PC-9 (cell line): ENCODE measurements around the gene ARHGEF37. TPM values are rescaled to one million over a fixed set of nuclear protein-coding genes. Genes with fewer than 3 reads are reported as not detected.

Source experiments
- BruUV-seq: library from RNA; stranded (reverse); fragments of 400-500 nt; replicated peaks from 2 replicates; lab custom pipeline; 2021; lab: Mats Ljungman, UMichigan
- CTCF ChIA-PET: fragments of 300-600 bp; sonication (Branson Sonifier 250); formaldehyde crosslinking; loops from one replicate; lab custom pipeline; 2022; ENCODE audit warnings: antibody characterized with exemption; lab: Charles Lee
- POLR2A ChIA-PET: fragments of 300-600 bp; sonication (Branson Sonifier 250); formaldehyde crosslinking; loops from one replicate; lab custom pipeline; 2022; ENCODE audit warnings: antibody characterized with exemption; ENCODE audit not compliant: unreplicated experiment; lab: Charles Lee
- DNase-seq, 2 experiments: peaks; one replicate each; pipeline versions ENCODE4 v3.0.0 to v3.0.0-alpha.2; 2015 to 2022; ENCODE audit warnings: mixed read lengths in 1 of 2
- H2AFZ ChIP-seq: fragments of 200-600 bp; sonication (generic); 2 replicates; pipeline ENCODE4 v1.8.1; 2017; ENCODE audit warnings: antibody characterized with exemption
- H3F3A ChIP-seq: fragments of 200-600 bp; sonication (generic); 2 replicates; pipeline ENCODE4 v1.8.1; 2017; ENCODE audit warnings: antibody characterized with exemption, mild to moderate bottlenecking, low read depth; ENCODE audit not compliant: insufficient read depth
- H3K27ac ChIP-seq: fragments of 200-600 bp; sonication (generic); 2 replicates; pipeline ENCODE4 v1.6.1; 2016; ENCODE audit warnings: mixed run types
- H3K27me3 ChIP-seq: fragments of 200-600 bp; sonication (generic); 2 replicates; pipeline ENCODE4 v1.6.1; 2016; ENCODE audit warnings: low read depth, mixed run types; ENCODE audit not compliant: insufficient read depth
- H3K36me3 ChIP-seq: fragments of 200-600 bp; sonication (generic); 2 replicates; pipeline ENCODE4 v1.6.1; 2016; ENCODE audit warnings: low read depth, mixed run types
- H3K4me1 ChIP-seq: fragments of 200-600 bp; sonication (generic); replicated peaks from 2 replicates; pipeline ENCODE4 v1.6.1; 2016; ENCODE audit warnings: mixed run types; ENCODE audit not compliant: insufficient read depth
- H3K4me2 ChIP-seq: fragments of 200-600 bp; sonication (generic); 2 replicates; pipeline ENCODE4 v1.6.1; 2017; ENCODE audit warnings: mixed run types
- H3K4me3 ChIP-seq: fragments of 200-600 bp; sonication (generic); 2 replicates; pipeline ENCODE4 v1.6.1; 2016; ENCODE audit warnings: mixed run types
- H3K79me2 ChIP-seq: fragments of 200-600 bp; sonication (generic); 2 replicates; pipeline ENCODE4 v1.6.1; 2017; ENCODE audit warnings: low read depth, mixed run types
- H3K9me2 ChIP-seq: fragments of 200-600 bp; sonication (generic); 2 replicates; pipeline ENCODE4 v1.8.1; 2017; ENCODE audit warnings: mild to moderate bottlenecking; ENCODE audit not compliant: insufficient read depth
- H3K9me3 ChIP-seq: fragments of 200-600 bp; sonication (generic); 2 replicates; pipeline ENCODE4 v1.8.1; 2016; ENCODE audit warnings: low read depth; ENCODE audit not compliant: insufficient read depth
- H4K20me1 ChIP-seq: fragments of 200-600 bp; sonication (generic); 2 replicates; pipeline ENCODE4 v1.8.1; 2017; ENCODE audit not compliant: insufficient read depth
- CTCF ChIP-seq: fragments of 200-600 bp; sonication (generic); conservative IDR thresholded peaks from 2 replicates; pipeline ENCODE4 v1.6.1; 2017; ENCODE audit warnings: mixed run types, antibody characterized with exemption, mild to moderate bottlenecking, moderate library complexity
- EZH2 ChIP-seq: fragments of 200-600 bp; sonication (generic); IDR thresholded peaks from 2 replicates; pipeline ENCODE4 v1.8.0; 2017; ENCODE audit warnings: antibody characterized with exemption, low read depth
- intact Hi-C: fragments of 100-400 bp; cut with micrococcal nuclease; formaldehyde crosslinking; loops from one replicate; pipeline ENCODE4 v1.10.0; 2022; ENCODE audit not compliant: unreplicated experiment
- total RNA-seq: library from RNA; stranded (reverse); gene quantifications from 2 replicates; pipeline ENCODE4 v1.2.3, GENCODE V29; 2021

ARHGEF37 gene
- total RNA-seq, 1 experiment from 2014 or later, result 5.5 TPM

GRCh38 chr5:149641600-149641999, 60.3 kb downstream of the ARHGEF37 start:
- no peak for DNase-seq
- no peaks in the 10 kb centered on the region for H3K36me3 ChIP-seq
- H3F3A ChIP-seq, result no peaks in the 10 kb centered on the region
- POLR2A ChIA-PET, result no interaction called here
- no peak overlapping the region for H3K27ac ChIP-seq
- no TSS peak for BruUV-seq
- no peak overlapping the region for H3K4me2 ChIP-seq
- no peaks in the 10 kb centered on the region for H3K9me2 ChIP-seq
- no peaks in the 10 kb centered on the region for H4K20me1 ChIP-seq
- TF ChIP-seq CTCF, result no peak
- TF ChIP-seq EZH2, result no peak
- no peaks in the 10 kb centered on the region for H3K27me3 ChIP-seq
- no peaks in the 10 kb centered on the region for H3K79me2 ChIP-seq
- H3K4me3 ChIP-seq, result no peak overlapping the region
- H3K4me1 ChIP-seq, result no peaks in the 10 kb centered on the region
- no peak overlapping the region for H2AFZ ChIP-seq
- intact Hi-C loops, result no loop called here
- no peaks in the 10 kb centered on the region for H3K9me3 ChIP-seq
- CTCF ChIA-PET, result no interaction called here

GRCh38 chr5:149643781-149644180, 62.5 kb downstream of the ARHGEF37 start:
- Histone ChIP-seq H3K9me3 (no peaks in the 10 kb centered on the region), H4K20me1 (no peaks in the 10 kb centered on the region), H3K9me2 (no peaks in the 10 kb centered on the region), H3F3A (no peaks in the 10 kb centered on the region), H3K36me3 (no peaks in the 10 kb centered on the region), H3K4me3 (no peak overlapping the region), H3K4me1 (no peaks in the 10 kb centered on the region), H2AFZ (no peak overlapping the region), H3K79me2 (no peaks in the 10 kb centered on the region), H3K4me2 (no peak overlapping the region), H3K27ac (no peak overlapping the region), H3K27me3 (no peaks in the 10 kb centered on the region)
- ChIA-PET CTCF (no interaction called here), POLR2A (no interaction called here)
- TF ChIP-seq CTCF, result no peak
- TF ChIP-seq EZH2, result no peak
- no peak for DNase-seq
- BruUV-seq, result no TSS peak
- intact Hi-C loops, result no loop called here

GRCh38 chr5:149644629-149645028, 63.3 kb downstream of the ARHGEF37 start:
- H3K9me3 ChIP-seq, result no peaks in the 10 kb centered on the region
- H4K20me1 ChIP-seq, result no peaks in the 10 kb centered on the region
- TF ChIP-seq EZH2 (no peak), CTCF (no peak)
- no peak for DNase-seq
- POLR2A ChIA-PET, result no interaction called here
- no peak overlapping the region for H3K4me2 ChIP-seq
- CTCF ChIA-PET, result interaction anchor here (0.6 to 0.7 kb wide), 2 partner anchors 8 to 584 kb away, joined by 3 to 6 read pairs; no protein-coding TSS in a partner anchor
- no peak overlapping the region for H2AFZ ChIP-seq
- H3K9me2 ChIP-seq, result no peaks in the 10 kb centered on the region
- H3K27me3 ChIP-seq, result no peaks in the 10 kb centered on the region
- H3K27ac ChIP-seq, result no peak overlapping the region
- H3K79me2 ChIP-seq, result no peaks in the 10 kb centered on the region
- intact Hi-C loops, result no loop called here
- no peaks in the 10 kb centered on the region for H3K4me1 ChIP-seq
- no peaks in the 10 kb centered on the region for H3K36me3 ChIP-seq
- H3F3A ChIP-seq, result no peaks in the 10 kb centered on the region
- BruUV-seq, result no TSS peak
- no peak overlapping the region for H3K4me3 ChIP-seq
